Myocyte (in vitro differentiated cells): ENCODE data around the gene SLC25A21. TPM values are rescaled to one million over a fixed set of nuclear protein-coding genes. Genes with fewer than 3 reads are reported as not detected.
"Not testable (repeated sequence)": the region's sequence is repeated elsewhere in the genome, so short reads cannot be mapped to it uniquely, and the experiment has no call there.

Experiments used
- DNase-seq: peaks from one replicate; pipeline ENCODE4 v3.0.0-alpha.2; 2012; ENCODE audit warnings: low read depth
- total RNA-seq: library from RNA; depleted of rRNA; stranded (reverse); fragments of >200 nt; gene quantifications from 2 replicates; pipeline ENCODE4 v1.2.3, GENCODE V29; 2014

The SLC25A21 gene
- total RNA-seq, 1 donor from 2014 or later = 0.91 TPM

- DNase-seq = no peak
These were observed 14.5 kb upstream of the SLC25A21 start for GRCh38 chr14:37186865-37187264.

- no peak for DNase-seq
These were observed 13.3 kb upstream of the SLC25A21 start for GRCh38 chr14:37185670-37186069.

GRCh38 chr14:37184520-37184919 is 12.1 kb upstream of the SLC25A21 start:
- not testable (repeated sequence) for DNase-seq

- no peak for DNase-seq
These were observed 9.0 kb upstream of the SLC25A21 start for GRCh38 chr14:37181441-37181840.

- not testable (repeated sequence) for DNase-seq
These were observed 8.5 kb upstream of the SLC25A21 start for GRCh38 chr14:37180886-37181285.

GRCh38 chr14:37179896-37180502 is 7.6 kb upstream of the SLC25A21 start:
- no peak for DNase-seq

GRCh38 chr14:37172936-37173614 is 669 bp upstream of the SLC25A21 start:
- no peak for DNase-seq

GRCh38 chr14:37171678-37172023 is 755 bp downstream of the SLC25A21 start:
- no peak for DNase-seq

- DNase-seq = no peak
These were observed 1.4 kb downstream of the SLC25A21 start for GRCh38 chr14:37170993-37171392.

- no peak for DNase-seq
These were observed 2.2 kb downstream of the SLC25A21 start for GRCh38 chr14:37170237-37170636.

- no peak for DNase-seq
These were observed 3.7 kb downstream of the SLC25A21 start for GRCh38 chr14:37168721-37169120.

GRCh38 chr14:37167151-37168047 is 5.0 kb downstream of the SLC25A21 start:
- DNase-seq = no peak

- no peak for DNase-seq
These were observed 6.6 kb downstream of the SLC25A21 start for GRCh38 chr14:37165794-37166193.

GRCh38 chr14:37162307-37162706 is 10.1 kb downstream of the SLC25A21 start:
- not testable (repeated sequence) for DNase-seq

- DNase-seq = no peak
These were observed 14.4 kb downstream of the SLC25A21 start for GRCh38 chr14:37157987-37158386.

- no peak for DNase-seq
These were observed 18.9 kb downstream of the SLC25A21 start for GRCh38 chr14:37153483-37153882.

GRCh38 chr14:37153005-37153404 is 19.4 kb downstream of the SLC25A21 start:
- no peak for DNase-seq

- DNase-seq = peak; percentile 61
These were observed 22.0 kb downstream of the SLC25A21 start for GRCh38 chr14:37150414-37150813.

GRCh38 chr14:37147310-37147880 is 25.0 kb downstream of the SLC25A21 start:
- no peak for DNase-seq

GRCh38 chr14:37146438-37146837 is 26.0 kb downstream of the SLC25A21 start:
- not testable (repeated sequence) for DNase-seq

GRCh38 chr14:37145395-37145794 is 27.0 kb downstream of the SLC25A21 start:
- peak; percentile 41 for DNase-seq
